ENCODE data around the gene RNFT1.

- no peak for TF ChIP-seq ELF4 (IDR thresholded peaks at IDR 0.05)
- no peak for TF ChIP-seq ZNF384 (IDR thresholded peaks at IDR 0.05)
- TF ChIP-seq BHLHE40 (IDR thresholded peaks at IDR 0.05; ENCODE audit: borderline replicate concordance): no peak
- no peak for TF ChIP-seq FOXK2 (IDR thresholded peaks at IDR 0.05)
- TF ChIP-seq L3MBTL2 (conservative IDR thresholded peaks at IDR 0.05): no peak
- TF ChIP-seq FOXA1 (IDR thresholded peaks at IDR 0.05): no peak
- TF ChIP-seq SUZ12 (IDR thresholded peaks at IDR 0.05): no peak
- no peak for TF ChIP-seq SP1 (IDR thresholded peaks at IDR 0.05)
- no peak for TF ChIP-seq TARDBP (IDR thresholded peaks at IDR 0.05)
- no peak for TF ChIP-seq FOXM1 (IDR thresholded peaks at IDR 0.05; ENCODE audit: borderline replicate concordance)
- TF ChIP-seq NFRKB (IDR thresholded peaks at IDR 0.05): no peak
These were observed 48.1 kb downstream of the RNFT1 start for GRCh38 chr17:59916446-59916845.
